Adipose tissue (tissue), 3 donors: ENCODE data around the gene SLC35E2B. TPM values are rescaled to one million over a fixed set of nuclear protein-coding genes. Genes with fewer than 3 reads are reported as not detected.
"Not testable (repeated sequence)": the region's sequence is repeated elsewhere in the genome, so short reads cannot be mapped to it uniquely, and the experiment has no call there.

Experiments
- H3K27ac ChIP-seq: one replicate; pipeline ENCODE4 v1.5.1; 2013; ENCODE audit warnings: low read depth, low read length
- WGBS, 3 donors: extraction: QIAGEN DNeasy Blood & Tissue Kit; methylation state at CpG; one replicate each; pipeline ENCODE4 v1.1.7; 2013; 5-methylcytosine and 5-hydroxymethylcytosine counted together
- polyA plus RNA-seq, 3 donors: library from polyadenylated mRNA; stranded (reverse); fragments of 200-250 nt; gene quantifications; one replicate each; pipeline ENCODE4 v1.2.3, GENCODE V29; 2013
- donor health status: healthy with polysubstance abuse.
- donor health status: Bipolar disorder and iron deficiency.
- donor health status: healthy.

SLC35E2B gene
- polyA plus RNA-seq, 3 donors, result 15.1 to 19.5 (median 18.5) TPM

DNA sequence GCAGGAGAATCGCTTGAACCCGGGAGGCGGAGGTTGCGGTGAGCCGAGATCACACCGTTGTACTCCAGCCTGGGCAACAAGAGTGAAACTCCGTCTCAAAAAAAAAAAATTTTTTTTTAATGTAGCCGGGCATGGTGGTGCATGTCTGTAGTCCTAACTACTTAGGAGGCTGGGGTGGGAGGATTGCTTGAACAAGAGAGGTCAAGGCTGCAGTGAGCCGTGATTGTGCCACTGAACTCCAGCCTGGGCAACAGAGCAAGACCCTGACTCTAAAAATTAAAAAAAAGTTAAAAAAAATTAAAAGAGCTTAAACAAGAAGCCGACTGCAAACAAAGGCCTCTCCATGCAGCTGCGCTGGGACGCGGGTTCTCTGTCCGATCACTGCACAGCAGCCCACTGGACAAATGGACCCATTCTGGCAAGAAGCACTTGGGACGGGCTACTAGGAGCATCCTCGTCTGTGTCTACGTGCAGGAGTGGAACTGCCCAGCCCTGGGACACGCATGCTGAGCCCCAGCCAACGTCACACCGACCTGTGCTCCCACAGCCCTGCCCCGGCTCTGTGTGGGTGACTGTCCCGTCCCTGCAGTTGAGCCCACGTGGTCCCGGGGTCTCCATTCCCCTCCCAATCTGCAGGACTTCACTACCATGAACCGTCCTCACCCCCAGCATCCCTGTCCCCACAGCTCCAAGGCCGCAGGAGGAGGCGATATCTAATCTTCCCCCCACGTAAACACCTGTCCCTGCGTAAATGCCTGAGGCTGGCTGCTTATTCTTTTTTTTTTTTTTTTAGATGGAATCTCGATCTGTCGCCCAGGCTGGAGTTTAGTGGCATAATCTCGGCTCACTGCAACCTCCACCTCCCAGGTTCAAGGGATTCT lies 12.3 kb downstream of the SLC35E2B start:
- no peak overlapping the region for H3K27ac ChIP-seq
- WGBS, 3 donors, result 77 to 95% (median 90%) methylated on average over 31 to 32 of the region's 32 CpGs

DNA sequence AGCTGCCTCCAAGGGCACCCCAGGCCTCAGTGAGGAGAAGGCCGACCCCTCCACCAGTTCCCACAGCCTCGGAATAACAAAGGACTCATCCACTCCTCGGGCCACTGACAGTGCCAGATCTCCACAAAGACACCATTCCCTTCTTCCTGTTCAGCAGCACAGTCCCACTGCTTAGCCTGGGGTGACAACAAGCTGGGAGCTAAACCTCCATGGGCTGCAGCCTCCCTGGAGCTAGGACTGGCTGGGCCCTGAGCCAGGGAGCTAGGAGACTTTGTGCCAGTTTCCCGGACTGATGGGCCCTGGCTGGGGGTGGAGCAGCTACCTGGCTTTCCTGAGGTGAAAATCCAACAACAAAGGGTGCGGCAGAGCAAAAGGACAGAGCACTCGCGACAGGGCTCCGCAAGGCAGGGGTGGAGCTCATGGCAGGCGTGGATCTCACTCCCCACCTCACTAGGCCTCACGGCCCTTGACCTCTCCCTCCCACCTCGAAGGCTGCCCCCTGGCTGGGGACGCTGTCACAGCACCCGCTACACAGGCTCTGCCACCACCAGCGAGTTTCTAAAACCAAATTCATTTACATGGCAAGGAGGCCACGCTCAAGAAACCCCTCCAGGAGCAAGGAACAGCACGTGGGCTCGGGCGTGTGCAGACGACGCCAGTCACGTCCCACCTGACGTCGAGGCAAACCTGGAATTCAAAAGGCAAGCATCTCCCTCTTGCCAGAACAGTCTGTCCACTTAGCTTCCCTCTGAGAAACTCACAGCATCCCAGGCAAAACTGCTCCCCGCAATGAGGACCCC lies 13.8 kb downstream of the SLC35E2B start:
- no peak overlapping the region for H3K27ac ChIP-seq
- WGBS, 3 donors, result 47 to 76% (median 66%) methylated on average over 24 of the region's 24 CpGs

DNA sequence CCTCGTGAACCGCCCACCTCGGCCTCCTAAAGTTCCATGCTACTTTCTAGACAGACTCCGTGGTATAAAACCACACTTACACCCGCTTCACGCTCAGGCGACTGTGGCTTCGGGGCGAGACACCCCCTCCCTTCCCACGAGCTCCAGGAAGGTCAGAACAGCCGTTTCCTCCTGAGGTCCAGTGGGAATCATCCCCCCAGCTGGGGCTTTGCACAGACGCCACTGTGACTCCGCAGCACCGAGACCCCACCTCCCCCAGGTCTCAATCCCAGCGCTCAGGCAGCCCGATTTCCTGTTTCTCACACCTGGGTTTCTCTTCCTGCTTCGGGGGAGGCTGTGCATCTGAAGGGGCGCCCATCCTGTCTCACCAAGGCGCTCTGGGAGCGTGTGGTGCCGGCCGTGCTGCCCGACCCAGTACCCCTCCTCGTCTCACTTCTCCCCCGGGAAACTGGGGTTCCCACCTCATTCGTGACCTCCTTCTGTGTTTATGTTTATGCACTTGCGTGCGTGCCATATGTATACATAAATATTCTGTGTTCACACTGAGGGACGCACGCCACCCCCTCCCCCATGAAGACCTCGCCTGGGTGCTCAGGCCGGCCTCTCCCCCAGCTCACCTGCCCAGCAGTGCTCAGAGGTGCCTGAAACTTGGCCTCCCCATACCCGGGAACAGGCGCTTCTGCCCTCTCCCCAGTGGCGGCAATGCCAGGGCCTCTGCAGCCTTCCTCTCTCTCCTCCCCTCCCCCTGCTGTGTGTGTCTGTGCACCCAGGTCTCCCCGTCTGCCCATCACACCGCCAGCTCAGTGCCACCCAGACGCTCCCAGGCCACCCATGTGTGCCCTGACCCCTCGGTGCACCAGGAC lies 14.6 kb downstream of the SLC35E2B start:
- H3K27ac ChIP-seq, result no peak overlapping the region
- 53 to 79% (median 55%) methylated on average over 38 to 39 of the region's 39 CpGs for WGBS, 3 donors

DNA sequence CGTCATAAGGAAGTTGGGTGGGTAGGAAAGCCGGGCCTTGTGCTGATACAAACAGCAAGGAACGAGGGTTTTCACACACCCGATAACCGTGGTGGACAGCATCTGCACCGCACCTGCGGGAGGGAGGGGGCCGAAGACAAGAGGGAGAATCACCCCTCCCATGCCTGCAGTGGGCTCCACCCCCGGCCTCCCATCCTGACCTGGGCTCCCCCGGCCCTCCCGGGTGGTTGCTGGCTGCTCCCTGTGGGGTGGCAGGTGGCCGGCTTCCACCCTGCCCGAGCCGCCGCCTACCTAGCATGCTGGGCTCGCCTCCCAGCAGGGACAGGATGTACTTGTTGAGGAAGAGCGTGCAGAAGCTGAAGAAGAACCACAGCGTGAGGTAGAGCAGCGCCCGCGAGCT lies 16.5 kb downstream of the SLC35E2B start:
- not testable (repeated sequence) for H3K27ac ChIP-seq
- WGBS, 3 donors, result 80 to 83% (median 82%) methylated on average over 3 to 10 of the region's 21 CpGs

DNA sequence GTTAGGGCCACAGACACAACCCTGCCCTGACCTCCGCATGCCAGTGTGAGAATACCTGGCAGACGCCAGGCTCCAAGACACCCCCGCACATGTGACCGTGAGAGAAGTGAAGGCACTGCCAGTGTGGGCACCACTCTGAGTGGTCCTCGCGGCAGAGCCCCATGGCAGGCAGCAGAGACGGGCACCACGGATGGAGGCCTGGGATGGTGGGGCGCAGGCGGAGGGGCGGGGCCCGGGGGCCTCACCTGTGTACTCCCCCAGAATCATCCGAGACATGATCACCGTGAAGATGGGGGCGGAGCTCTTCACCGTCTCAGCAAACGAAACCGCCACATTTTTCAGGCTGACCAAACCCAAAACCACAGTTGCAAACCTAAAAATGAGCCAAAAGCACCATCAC lies 17.4 kb downstream of the SLC35E2B start:
- 90 to 95% (median 95%) methylated on average over 7 to 11 of the region's 18 CpGs for whole genome bisulfite sequencing, 3 donors
- H3K27ac ChIP-seq, result not testable (repeated sequence)

DNA sequence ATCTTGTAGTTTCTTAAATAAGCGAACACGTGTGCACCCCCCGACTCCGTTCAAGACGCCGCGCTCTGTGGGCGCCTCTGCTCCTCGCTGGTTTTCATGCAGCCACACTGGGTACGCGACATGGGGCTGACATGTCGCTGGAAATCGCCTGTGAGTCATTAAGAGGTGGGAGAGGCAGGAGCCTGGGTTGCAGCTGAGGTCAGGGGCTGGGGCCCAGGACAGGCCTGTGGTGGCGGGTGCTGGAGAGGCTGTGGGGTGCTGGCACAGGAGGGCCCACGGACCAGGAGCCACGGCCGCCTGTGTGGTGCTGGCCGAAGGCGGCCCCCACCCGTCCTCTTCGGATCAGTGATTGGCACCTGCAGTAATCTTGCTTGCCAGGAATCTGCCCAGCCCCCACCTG lies 17.8 kb downstream of the SLC35E2B start:
- WGBS, 3 donors, result 77 to 89% (median 84%) methylated on average over 13 to 21 of the region's 21 CpGs
- not testable (repeated sequence) for H3K27ac ChIP-seq

DNA sequence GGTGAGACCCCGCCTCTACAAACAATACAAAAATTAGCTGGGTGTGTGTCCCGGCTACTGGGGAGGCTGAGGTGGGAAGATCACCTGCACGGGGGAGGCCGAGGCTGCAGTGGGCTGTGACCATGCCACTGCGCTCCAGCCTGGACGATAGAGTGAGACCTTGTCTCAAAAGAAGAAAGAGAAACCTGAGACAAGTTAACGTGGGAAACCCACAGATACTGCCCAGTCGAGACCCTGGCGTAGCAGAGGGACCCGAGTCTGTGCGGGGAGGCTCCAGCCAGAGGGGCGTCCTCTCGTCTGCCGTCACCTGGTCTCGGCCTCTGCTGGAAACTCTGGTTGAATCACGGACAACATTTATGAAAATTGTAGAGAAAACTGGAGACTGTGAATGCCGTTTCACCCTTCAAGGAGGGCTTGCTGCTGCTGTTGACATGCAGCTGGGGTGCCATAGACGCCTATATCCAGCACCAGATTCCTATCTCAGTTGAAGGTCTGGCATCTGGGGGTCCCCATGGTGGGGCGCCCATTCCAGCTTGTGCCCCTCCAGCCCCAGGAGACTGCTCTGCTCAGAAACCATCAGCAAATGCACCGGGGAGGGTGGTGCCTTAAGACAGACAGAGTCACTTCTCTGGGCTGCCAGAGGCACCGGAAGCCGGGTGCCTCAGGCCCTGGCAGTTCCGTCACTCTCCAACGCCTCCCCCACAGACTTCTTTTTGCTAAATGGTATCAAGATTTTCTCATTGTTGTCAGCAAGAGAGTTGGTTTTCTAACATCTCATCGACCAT lies 20.2 kb downstream of the SLC35E2B start:
- 92 to 96% (median 95%) methylated on average over 25 of the region's 25 CpGs for WGBS, 3 donors
- no peak overlapping the region for H3K27ac ChIP-seq

DNA sequence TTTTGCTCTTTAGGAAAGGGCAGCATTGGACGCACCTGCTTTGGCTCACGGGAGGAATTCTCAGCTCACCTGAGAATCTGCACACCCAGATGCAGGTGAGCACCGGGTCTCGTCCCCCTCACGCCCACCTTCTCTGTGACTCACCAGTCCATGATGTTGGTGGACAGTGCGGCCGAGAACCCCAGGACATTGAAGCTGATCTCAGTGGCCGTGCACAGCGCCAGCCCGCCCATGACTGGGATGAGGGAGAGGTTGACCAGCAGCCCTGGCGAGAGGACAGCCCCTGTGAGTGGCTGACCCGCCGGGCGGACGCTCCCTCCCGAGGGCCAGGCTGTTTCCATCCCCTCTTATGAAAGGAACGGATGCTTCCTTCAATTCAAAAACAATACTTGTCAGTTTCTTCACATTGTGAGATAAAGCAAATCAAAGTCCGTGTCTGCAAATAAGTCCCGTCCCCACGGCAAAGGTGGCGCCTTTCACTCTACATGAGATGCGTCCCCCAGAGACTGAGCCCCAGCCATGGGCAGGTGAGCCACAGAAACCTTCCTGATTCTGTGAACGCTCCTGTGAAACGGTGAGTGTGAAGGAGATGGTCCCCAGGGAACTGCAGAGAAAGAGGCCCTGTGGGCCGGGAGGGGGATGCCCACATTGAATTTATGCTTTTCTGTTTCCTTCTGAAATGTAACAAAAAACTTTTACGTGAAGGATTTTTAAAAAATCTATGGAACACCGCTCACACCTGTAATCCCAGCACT lies 21.1 kb downstream of the SLC35E2B start:
- WGBS, 3 donors, result 87 to 91% (median 90%) methylated on average over 27 of the region's 27 CpGs
- no peak overlapping the region for H3K27ac ChIP-seq

DNA sequence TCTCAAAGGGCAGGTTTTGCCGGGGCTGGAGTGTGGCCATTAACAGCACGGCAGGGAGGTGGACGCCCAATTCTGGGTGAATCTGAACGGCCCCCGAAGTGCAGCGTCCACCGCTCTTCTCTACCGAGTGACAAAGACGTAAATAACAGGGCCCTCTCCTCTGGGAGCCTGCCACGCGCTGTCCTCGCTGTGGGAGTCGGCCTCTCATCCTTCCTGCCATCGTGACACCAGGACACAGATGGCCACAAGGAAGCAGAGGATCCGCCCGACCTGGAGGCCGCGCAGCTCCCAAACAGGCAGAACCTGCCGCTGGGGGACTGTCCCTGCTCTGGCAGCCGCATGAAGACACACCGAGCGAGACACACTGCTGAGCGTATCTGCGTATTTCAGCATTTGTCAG lies 21.7 kb downstream of the SLC35E2B start:
- H3K27ac ChIP-seq, result no peak overlapping the region
- WGBS, 3 donors, result 91 to 92% (median 92%) methylated on average over 24 of the region's 24 CpGs

DNA sequence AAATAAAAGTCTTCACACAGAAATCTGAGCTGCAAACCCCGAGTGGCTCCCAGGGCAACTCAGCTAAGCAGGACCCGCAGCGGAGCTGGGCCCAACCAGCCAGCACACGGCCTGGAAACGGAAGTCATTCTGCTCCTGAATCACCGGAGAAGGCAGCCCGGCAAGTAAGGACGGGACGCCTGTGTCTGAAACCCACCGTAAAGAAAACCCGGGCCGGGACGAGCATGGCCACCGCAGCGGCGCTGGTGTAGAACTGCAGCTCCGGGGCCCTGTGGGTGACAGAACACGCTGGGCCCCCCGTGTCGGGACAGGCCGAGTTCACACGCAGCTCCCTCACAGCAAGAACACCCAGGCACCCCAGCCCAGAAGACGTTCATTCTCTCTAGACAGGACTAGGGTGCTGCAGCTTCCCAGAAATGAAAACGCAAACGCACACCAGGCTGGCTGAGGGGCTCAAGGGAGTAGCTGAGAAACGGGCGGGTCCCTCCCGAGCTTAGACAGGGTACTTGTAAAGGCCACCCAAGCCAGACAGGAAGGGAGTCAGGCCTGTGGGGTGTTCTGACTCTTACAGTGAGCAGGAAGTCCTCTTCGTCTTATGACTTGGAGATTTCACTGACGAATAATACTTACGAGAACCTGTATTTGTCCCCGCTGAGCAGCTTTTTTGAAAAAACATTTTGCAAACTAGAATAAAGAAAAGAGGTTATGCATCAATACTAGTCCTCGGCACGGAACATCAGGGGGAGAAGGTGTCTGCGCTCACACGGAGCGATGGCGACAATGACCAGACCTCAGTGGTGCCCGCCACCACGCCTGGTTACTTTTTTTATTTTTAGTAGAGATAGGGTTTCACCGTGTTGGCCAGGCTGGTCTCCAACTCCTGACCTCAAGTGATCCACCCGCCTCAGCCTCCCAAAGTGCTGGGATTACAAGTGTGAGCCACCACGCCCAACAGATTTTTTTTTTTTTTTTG lies 22.8 kb downstream of the SLC35E2B start:
- H3K27ac ChIP-seq, result no peak overlapping the region
- 91 to 94% (median 91%) methylated on average over 42 to 43 of the region's 43 CpGs for WGBS, 3 donors

DNA sequence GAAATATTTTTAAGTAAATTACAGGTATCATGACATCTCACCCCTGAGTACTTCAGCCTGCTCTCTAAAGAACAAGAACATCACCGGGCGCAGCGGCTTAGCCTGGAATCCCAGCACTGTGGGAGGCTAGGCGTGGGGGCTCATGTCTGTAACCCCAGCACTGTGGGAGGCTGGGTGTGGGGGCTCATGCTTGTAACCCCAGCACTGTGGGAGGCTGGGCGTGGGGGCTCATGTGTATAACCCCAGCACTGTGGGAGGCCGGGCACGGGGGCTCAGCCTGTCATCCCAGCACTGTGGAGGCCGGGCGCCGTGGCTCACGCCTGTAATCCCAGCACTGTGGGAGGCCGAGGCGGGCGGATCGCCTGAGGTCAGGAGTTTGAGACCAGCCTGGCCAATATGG lies 26.1 kb downstream of the SLC35E2B start:
- no peak overlapping the region for H3K27ac ChIP-seq
- 95 to 97% (median 97%) methylated on average over 15 of the region's 15 CpGs for WGBS, 3 donors

DNA sequence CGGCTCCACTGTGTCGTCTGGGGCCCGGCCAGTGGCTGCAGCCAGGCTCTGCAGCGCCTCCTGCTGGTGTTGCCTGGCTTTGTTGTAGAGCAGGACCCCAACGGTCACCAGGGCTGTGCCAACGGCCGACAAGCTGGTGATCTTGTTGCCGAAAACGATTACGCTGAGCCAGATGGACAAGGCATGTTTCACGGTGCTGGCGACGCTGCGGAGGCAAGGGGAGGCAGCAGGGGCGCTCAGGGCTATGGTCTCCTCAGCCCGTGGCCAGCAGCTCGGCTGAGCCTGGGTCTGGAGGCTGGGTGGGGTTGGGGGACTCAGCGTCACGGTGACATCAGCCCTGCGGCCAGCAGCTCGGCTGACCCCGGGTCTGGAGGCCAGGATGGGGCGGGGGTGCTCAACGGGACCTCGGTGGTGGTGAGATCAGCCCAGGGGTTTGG lies 26.8 kb downstream of the SLC35E2B start:
- WGBS, 3 donors, result 83 to 85% (median 84%) methylated on average over 25 of the region's 25 CpGs
- H3K27ac ChIP-seq, result no peak overlapping the region

DNA sequence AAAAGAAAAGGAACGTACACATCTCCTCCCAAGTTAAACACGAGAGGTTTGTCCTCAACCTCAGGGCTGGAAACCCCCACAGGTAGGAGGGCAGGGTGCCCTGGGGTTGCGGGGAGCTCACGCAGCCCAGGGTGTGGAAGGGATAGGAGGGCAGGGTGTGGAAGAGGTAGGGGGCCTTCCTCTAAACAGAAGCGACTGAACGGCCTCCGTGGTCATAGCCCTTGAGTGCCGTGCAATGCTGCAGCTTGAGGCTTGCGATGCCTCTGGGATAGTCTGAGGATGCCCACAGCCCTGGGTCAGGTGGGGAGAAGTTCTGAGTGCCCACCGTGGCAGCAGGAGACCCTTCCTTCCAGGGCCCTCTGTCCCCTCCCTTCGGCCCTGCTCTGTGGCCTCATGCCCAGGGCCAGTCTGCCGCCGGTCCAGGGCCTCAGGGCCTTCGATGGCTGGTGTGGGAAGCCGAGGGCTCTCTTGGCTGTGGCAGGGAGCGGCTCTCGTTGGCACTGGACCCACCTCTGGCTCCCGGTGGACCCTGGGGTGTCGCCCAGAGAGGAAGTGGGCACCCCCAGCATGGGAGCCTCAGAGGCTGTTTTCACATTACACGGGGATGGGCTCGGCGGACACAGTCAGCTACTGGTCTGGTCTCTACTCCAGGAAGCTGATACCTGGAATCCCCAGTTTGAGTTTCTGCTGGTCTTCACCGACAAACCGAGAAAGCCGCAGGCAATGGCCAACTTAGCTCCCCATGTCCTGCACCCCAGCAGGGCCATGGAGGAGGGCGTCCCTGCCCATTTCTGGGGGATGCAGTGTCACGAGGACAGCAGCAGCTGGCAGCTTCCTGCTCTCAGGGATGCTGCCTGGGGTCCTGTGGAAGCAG lies 27.4 kb downstream of the SLC35E2B start:
- no peak overlapping the region for H3K27ac ChIP-seq
- WGBS, 3 donors, result 73 to 88% (median 86%) methylated on average over 24 to 27 of the region's 27 CpGs

DNA sequence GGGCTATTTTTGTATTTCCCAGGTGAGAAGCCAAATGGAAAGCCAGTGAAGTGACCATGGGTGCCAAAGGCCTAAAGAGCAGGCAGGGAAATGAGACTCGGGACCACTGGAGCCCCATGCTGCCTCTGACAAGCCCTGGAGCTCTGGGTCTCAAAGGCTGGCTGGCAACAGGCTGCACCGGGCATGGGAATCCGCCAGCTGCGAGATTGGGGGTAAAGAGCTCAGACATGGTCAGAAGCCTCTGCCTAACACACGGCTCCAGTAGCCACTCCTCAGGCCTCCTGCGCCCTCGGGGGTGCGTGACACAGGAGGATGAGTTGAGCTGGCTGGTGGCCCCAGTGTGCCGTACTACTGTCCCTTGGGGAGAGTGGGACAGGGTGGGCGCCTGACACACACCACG lies 28.3 kb downstream of the SLC35E2B start:
- 20 to 85% (median 83%) methylated on average over 2 to 4 of the region's 11 CpGs for WGBS, 3 donors

DNA sequence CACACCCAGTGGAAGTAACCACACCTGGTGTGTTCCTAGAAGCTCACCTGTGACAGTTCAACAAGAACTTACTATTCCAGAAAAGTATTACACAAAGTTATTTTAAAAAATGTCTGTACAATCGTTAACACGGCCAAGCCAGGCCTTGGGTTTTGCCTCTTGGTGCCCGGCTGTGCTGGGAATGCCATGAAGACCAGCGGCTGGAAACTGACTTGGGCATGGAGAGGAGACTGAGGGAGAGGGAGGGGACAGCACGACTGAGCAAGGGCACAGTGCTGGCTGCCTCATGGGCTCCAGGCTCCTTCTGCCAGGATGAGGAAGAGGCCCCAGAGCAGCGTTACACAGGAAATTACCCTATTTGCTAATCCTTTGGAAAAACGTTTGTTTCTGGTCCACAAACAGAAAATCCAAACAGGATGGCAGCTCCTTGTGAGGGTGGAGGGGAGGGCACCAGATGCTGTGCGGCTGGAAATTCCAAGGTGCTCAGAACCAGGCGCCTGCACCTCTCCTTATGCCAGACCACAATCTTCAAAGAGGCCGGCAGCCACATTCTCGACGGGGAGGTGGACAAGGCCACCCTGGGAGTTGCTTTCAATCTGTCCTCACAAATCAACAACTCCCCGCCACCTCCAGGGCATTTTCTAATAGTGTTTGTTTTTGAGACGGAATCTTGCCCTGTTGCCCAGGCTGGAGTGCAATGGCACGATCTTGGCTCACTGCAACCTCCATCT lies 29.6 kb downstream of the SLC35E2B start:
- 58 to 59% (median 58%) methylated on average over 14 to 15 of the region's 15 CpGs for WGBS, 3 donors

More for the DNA sequence above, 28.3 kb downstream of the SLC35E2B start:
- H3K27ac ChIP-seq, result not testable (repeated sequence)

More for the DNA sequence above, 29.6 kb downstream of the SLC35E2B start:
- H3K27ac ChIP-seq, result not testable (repeated sequence)
